HEK293 (cell line): ENCODE results near the gene FIGN.

ENCODE experiments used
- CTCF ChIA-PET: fragments of 350-600 bp; formaldehyde crosslinking; extraction: SDS; loops from one replicate; lab custom pipeline; 2021; ENCODE audit warnings: antibody characterized with exemption; lab: Yijun Ruan, JAX
- POLR2A ChIA-PET: fragments of 300-600 bp; formaldehyde crosslinking; extraction: SDS; loops from one replicate; lab custom pipeline; 2020; ENCODE audit warnings: antibody characterized with exemption, inconsistent platforms; lab: Yijun Ruan, JAX
- H3K27ac ChIP-seq: fragments of 200-500 bp; sonication (Bioruptor generic); 2 replicates; pipeline ENCODE4 v1.5.1; 2014; ENCODE audit warnings: low read depth, low read length, control low read depth, inconsistent platforms; ENCODE audit errors: extremely low read depth
- H3K36me3 ChIP-seq, 2 experiments: fragments of 200-500 bp in 1 of 2; sonication (Bioruptor generic) in 1 of 2; 1 replicate in 1 of 2; 2 replicates in 1 of 2; pipeline ENCODE4 v1.5.1; 2014 to 2017; ENCODE audit warnings: inconsistent platforms in 2 of 2, low read length in 2 of 2; ENCODE audit not compliant: control insufficient read depth in 2 of 2, insufficient read depth in 1 of 2
- H3K4me1 ChIP-seq: fragments of 200-500 bp; sonication (Bioruptor generic); 2 replicates; pipeline ENCODE4 v1.5.1; 2014; ENCODE audit warnings: mild to moderate bottlenecking, low read length, inconsistent platforms; ENCODE audit not compliant: control insufficient read depth, insufficient read depth
- H3K4me3 ChIP-seq: 2 replicates; pipeline ENCODE4 v1.5.1; 2011; ENCODE audit warnings: low read depth, mild to moderate bottlenecking, control low read depth, low read length, moderate library complexity
- H3K9me3 ChIP-seq: fragments of 200-500 bp; sonication (Bioruptor generic); 2 replicates; pipeline ENCODE4 v1.5.1; 2014; ENCODE audit warnings: low read depth, low read length, inconsistent platforms; ENCODE audit not compliant: control insufficient read depth, insufficient read depth
- EGR2 ChIP-seq: fragments of 450-650 bp; formaldehyde crosslinking; IDR thresholded peaks from 2 replicates; pipeline ENCODE4 v1.5.1; 2016; ENCODE audit warnings: low read depth, missing biosample characterization, missing genetic modification characterization
- FEZF1 ChIP-seq: fragments of 450-650 bp; formaldehyde crosslinking; IDR thresholded peaks from 2 replicates; pipeline ENCODE4 v1.5.1; 2016; ENCODE audit warnings: missing biosample characterization, missing genetic modification characterization
- HOXC10 ChIP-seq: sonication (generic); formaldehyde crosslinking; IDR thresholded peaks from 2 replicates; pipeline ENCODE4 v1.8.1; 2023; ENCODE audit warnings: mild to moderate bottlenecking, missing genetic modification reagents
- MYNN ChIP-seq: fragments of 450-650 bp; formaldehyde crosslinking; IDR thresholded peaks from 2 replicates; pipeline ENCODE4 v1.5.1; 2016; ENCODE audit warnings: missing biosample characterization, missing genetic modification characterization, borderline replicate concordance
- OSR2 ChIP-seq: fragments of 450-650 bp; formaldehyde crosslinking; IDR thresholded peaks from 2 replicates; pipeline ENCODE4 v1.5.1; 2016; ENCODE audit warnings: missing biosample characterization, missing genetic modification characterization
- SP7 ChIP-seq: fragments of 450-650 bp; formaldehyde crosslinking; IDR thresholded peaks from 2 replicates; pipeline ENCODE4 v1.5.1; 2016; ENCODE audit warnings: missing biosample characterization, missing genetic modification characterization
- TCF7L2 ChIP-seq: IDR thresholded peaks from 2 replicates; pipeline ENCODE4 v1.6.1; 2011; ENCODE audit warnings: low read depth, mild to moderate bottlenecking, inconsistent platforms, low read length, moderate library complexity, borderline replicate concordance
- ZFP69B ChIP-seq: fragments of 450-650 bp; formaldehyde crosslinking; IDR thresholded peaks from 2 replicates; pipeline ENCODE4 v1.5.1; 2016; ENCODE audit warnings: missing biosample characterization, missing genetic modification characterization
- ZNF157 ChIP-seq: fragments of 450-650 bp; formaldehyde crosslinking; IDR thresholded peaks from 2 replicates; pipeline ENCODE4 v1.5.1; 2016; ENCODE audit warnings: missing biosample characterization, missing genetic modification characterization
- ZNF16 ChIP-seq: fragments of 450-650 bp; formaldehyde crosslinking; IDR thresholded peaks from 2 replicates; pipeline ENCODE4 v1.5.1; 2016; ENCODE audit warnings: low read depth, missing biosample characterization, missing genetic modification characterization
- ZNF174 ChIP-seq: fragments of 450-650 bp; formaldehyde crosslinking; IDR thresholded peaks from 2 replicates; pipeline ENCODE4 v1.5.0; 2017; ENCODE audit warnings: missing biosample characterization, mild to moderate bottlenecking, missing genetic modification characterization
- ZNF2 ChIP-seq: fragments of 450-650 bp; formaldehyde crosslinking; IDR thresholded peaks from 2 replicates; pipeline ENCODE4 v1.5.1; 2016; ENCODE audit warnings: missing biosample characterization, missing genetic modification characterization
- ZNF23 ChIP-seq: fragments of 450-650 bp; formaldehyde crosslinking; IDR thresholded peaks from 2 replicates; pipeline ENCODE4 v1.5.1; 2016; ENCODE audit warnings: missing biosample characterization, missing genetic modification characterization, borderline replicate concordance
- ZNF302 ChIP-seq: fragments of 450-650 bp; formaldehyde crosslinking; IDR thresholded peaks from 2 replicates; pipeline ENCODE4 v1.5.1; 2016; ENCODE audit warnings: missing biosample characterization, missing genetic modification characterization, low read depth
- ZNF335 ChIP-seq: fragments of 450-650 bp; formaldehyde crosslinking; conservative IDR thresholded peaks from 2 replicates; pipeline ENCODE4 v1.5.1; 2016; ENCODE audit warnings: missing biosample characterization, missing genetic modification characterization
- ZNF501 ChIP-seq: fragments of 450-650 bp; formaldehyde crosslinking; IDR thresholded peaks from 2 replicates; pipeline ENCODE4 v1.5.1; 2016; ENCODE audit warnings: missing biosample characterization, missing genetic modification characterization
- ZNF768 ChIP-seq: fragments of 450-650 bp; formaldehyde crosslinking; IDR thresholded peaks from 2 replicates; pipeline ENCODE4 v1.5.1; 2018; ENCODE audit warnings: missing biosample characterization, mild to moderate bottlenecking, missing genetic modification characterization
- ZNF776 ChIP-seq: fragments of 450-650 bp; formaldehyde crosslinking; IDR thresholded peaks from 2 replicates; pipeline ENCODE4 v1.5.0; 2017; ENCODE audit warnings: missing biosample characterization, missing genetic modification characterization, borderline replicate concordance
- TF ChIP-seq, protein P1 (sequence below): fragments of 450-650 bp; formaldehyde crosslinking; IDR thresholded peaks from 2 replicates; pipeline ENCODE4 v1.5.1; 2017; ENCODE audit warnings: missing biosample characterization, missing genetic modification characterization
- TF ChIP-seq, protein P2 (sequence below): fragments of 450-650 bp; formaldehyde crosslinking; IDR thresholded peaks from 2 replicates; pipeline ENCODE4 v1.5.1; 2016; ENCODE audit warnings: missing biosample characterization, missing genetic modification characterization, low read depth
- TF ChIP-seq, protein P3 (sequence below): fragments of 450-650 bp; formaldehyde crosslinking; IDR thresholded peaks from 2 replicates; pipeline ENCODE4 v1.5.1; 2016; ENCODE audit warnings: missing biosample characterization, missing genetic modification characterization
- TF ChIP-seq, protein P4 (sequence below): fragments of 450-650 bp; formaldehyde crosslinking; IDR thresholded peaks from 2 replicates; pipeline ENCODE4 v1.5.1; 2016; ENCODE audit warnings: missing biosample characterization, missing genetic modification characterization
- TF ChIP-seq, protein P5 (sequence below): fragments of 450-650 bp; formaldehyde crosslinking; IDR thresholded peaks from 2 replicates; pipeline ENCODE4 v1.5.1; 2016; ENCODE audit warnings: missing biosample characterization, missing genetic modification characterization

The FIGN gene

DNA sequence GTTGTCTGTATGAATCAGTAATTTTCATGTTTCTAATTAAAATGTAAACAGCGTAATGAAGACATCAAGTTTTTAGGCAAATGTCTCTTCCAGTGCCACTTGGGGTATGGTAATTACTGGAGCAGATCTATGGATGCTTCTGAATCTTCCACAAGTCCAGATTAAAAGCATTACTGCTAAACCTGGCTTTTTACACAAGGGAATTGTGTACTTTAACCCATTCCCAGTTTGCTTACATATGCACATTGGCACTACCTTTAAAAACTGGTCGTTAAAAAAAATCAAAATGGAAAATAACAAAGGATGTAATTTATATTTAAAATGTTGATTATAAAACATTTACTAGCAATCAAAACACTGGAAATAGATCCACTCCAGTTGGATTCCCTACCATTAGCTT, 19.7 kb downstream of the FIGN start:
- no peaks in the 10 kb centered on the region for H3K36me3 ChIP-seq
- no peak overlapping the region for H3K27ac ChIP-seq
- ChIA-PET POLR2A (no interaction called here), CTCF (no interaction called here)
- no peak overlapping the region for H3K4me3 ChIP-seq
- peaks cover 32% of the 10 kb centered on the region for H3K4me1 ChIP-seq
- H3K9me3 ChIP-seq = no peaks in the 10 kb centered on the region
- TF ChIP-seq, protein P1, sequence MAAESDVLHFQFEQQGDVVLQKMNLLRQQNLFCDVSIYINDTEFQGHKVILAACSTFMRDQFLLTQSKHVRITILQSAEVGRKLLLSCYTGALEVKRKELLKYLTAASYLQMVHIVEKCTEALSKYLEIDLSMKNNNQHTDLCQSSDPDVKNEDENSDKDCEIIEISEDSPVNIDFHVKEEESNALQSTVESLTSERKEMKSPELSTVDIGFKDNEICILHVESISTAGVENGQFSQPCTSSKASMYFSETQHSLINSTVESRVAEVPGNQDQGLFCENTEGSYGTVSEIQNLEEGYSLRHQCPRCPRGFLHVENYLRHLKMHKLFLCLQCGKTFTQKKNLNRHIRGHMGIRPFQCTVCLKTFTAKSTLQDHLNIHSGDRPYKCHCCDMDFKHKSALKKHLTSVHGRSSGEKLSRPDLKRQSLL (tag by site-specific recombination) = no peak
- TF ChIP-seq ZNF768 (tag by site-specific recombination) = no peak
- TF ChIP-seq, protein P2, sequence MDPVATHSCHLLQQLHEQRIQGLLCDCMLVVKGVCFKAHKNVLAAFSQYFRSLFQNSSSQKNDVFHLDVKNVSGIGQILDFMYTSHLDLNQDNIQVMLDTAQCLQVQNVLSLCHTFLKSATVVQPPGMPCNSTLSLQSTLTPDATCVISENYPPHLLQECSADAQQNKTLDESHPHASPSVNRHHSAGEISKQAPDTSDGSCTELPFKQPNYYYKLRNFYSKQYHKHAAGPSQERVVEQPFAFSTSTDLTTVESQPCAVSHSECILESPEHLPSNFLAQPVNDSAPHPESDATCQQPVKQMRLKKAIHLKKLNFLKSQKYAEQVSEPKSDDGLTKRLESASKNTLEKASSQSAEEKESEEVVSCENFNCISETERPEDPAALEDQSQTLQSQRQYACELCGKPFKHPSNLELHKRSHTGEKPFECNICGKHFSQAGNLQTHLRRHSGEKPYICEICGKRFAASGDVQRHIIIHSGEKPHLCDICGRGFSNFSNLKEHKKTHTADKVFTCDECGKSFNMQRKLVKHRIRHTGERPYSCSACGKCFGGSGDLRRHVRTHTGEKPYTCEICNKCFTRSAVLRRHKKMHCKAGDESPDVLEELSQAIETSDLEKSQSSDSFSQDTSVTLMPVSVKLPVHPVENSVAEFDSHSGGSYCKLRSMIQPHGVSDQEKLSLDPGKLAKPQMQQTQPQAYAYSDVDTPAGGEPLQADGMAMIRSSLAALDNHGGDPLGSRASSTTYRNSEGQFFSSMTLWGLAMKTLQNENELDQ (tag by site-specific recombination) = no peak
- TF ChIP-seq, protein P3, sequence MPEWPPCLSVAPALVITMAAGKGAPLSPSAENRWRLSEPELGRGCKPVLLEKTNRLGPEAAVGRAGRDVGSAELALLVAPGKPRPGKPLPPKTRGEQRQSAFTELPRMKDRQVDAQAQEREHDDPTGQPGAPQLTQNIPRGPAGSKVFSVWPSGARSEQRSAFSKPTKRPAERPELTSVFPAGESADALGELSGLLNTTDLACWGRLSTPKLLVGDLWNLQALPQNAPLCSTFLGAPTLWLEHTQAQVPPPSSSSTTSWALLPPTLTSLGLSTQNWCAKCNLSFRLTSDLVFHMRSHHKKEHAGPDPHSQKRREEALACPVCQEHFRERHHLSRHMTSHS (tag by site-specific recombination) = no peak
- TF ChIP-seq, protein P4, sequence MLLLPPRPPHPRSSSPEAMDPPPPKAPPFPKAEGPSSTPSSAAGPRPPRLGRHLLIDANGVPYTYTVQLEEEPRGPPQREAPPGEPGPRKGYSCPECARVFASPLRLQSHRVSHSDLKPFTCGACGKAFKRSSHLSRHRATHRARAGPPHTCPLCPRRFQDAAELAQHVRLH (tag by site-specific recombination) = no peak
- TF ChIP-seq OSR2 (tag by site-specific recombination) = no peak
- TF ChIP-seq TCF7L2 = no peak
- TF ChIP-seq ZNF335 (tag by site-specific recombination) = no peak
- TF ChIP-seq ZFP69B (tag by site-specific recombination) = no peak
- TF ChIP-seq ZNF157 = no peak
- no peak for TF ChIP-seq ZNF2 (tag by site-specific recombination)
- TF ChIP-seq ZNF776 (tag by site-specific recombination) = no peak
- TF ChIP-seq ZNF302 (tag by site-specific recombination) = no peak
- TF ChIP-seq, protein P5, sequence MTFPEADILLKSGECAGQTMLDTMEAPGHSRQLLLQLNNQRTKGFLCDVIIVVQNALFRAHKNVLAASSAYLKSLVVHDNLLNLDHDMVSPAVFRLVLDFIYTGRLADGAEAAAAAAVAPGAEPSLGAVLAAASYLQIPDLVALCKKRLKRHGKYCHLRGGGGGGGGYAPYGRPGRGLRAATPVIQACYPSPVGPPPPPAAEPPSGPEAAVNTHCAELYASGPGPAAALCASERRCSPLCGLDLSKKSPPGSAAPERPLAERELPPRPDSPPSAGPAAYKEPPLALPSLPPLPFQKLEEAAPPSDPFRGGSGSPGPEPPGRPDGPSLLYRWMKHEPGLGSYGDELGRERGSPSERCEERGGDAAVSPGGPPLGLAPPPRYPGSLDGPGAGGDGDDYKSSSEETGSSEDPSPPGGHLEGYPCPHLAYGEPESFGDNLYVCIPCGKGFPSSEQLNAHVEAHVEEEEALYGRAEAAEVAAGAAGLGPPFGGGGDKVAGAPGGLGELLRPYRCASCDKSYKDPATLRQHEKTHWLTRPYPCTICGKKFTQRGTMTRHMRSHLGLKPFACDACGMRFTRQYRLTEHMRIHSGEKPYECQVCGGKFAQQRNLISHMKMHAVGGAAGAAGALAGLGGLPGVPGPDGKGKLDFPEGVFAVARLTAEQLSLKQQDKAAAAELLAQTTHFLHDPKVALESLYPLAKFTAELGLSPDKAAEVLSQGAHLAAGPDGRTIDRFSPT (tag by site-specific recombination) = no peak
- no peak for TF ChIP-seq ZNF16 (tag by site-specific recombination)
- TF ChIP-seq ZNF501 (tag by site-specific recombination) = no peak

DNA sequence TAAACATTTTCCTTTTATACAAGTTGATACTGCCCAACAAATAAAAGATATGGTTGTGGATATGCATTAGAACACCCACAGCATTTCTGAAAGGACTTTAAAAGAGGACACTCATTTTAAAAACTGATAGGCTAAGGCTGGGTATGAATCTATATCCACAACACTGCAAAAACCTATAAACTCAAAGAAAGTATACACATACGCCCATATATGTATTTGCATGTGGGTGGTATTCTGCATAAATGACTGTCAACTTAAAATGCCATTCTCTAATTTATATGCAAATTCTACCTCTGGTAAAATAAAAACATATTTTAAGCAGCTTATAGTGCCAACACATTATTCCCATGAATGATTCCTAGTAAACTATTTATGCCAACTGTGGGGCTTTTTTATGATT, 20.1 kb downstream of the FIGN start:
- Histone ChIP-seq H3K36me3 (no peaks in the 10 kb centered on the region), H3K27ac (no peak overlapping the region), H3K9me3 (no peaks in the 10 kb centered on the region), H3K4me3 (no peak overlapping the region), H3K4me1 (peaks cover 32% of the 10 kb centered on the region)
- CTCF ChIA-PET = no interaction called here
- TF ChIP-seq MYNN (tag by site-specific recombination) = no peak
- TF ChIP-seq HOXC10 = no peak
- no peak for TF ChIP-seq FEZF1 (tag by site-specific recombination)
- TF ChIP-seq EGR2 = no peak
- no peak for TF ChIP-seq SP7
- no peak for TF ChIP-seq ZNF23
- no peak for TF ChIP-seq ZNF174 (tag by site-specific recombination)
- POLR2A ChIA-PET = no interaction called here
